HG03064 (cell line): ENCODE measurements around the gene CCDC6.
"Not testable (repeated sequence)": the region's sequence is repeated elsewhere in the genome, so short reads cannot be mapped to it uniquely, and the experiment has no call there.

ENCODE experiments used
- ATAC-seq: cut with Tn5 transposase; IDR thresholded peaks from one replicate; pipeline ENCODE4 v1.9.1; 2021; ENCODE audit warnings: low read depth; ENCODE audit not compliant: unreplicated experiment

Gene CCDC6

GRCh38 chr10:59779756-59780533 is 126.4 kb downstream of the CCDC6 start:
- ATAC-seq: no peak

- ATAC-seq: no peak
These were observed 131.9 kb downstream of the CCDC6 start for GRCh38 chr10:59774451-59774850.

- ATAC-seq: no peak
These were observed 133.3 kb downstream of the CCDC6 start for GRCh38 chr10:59773088-59773487.

GRCh38 chr10:59771162-59771807 is 135.1 kb downstream of the CCDC6 start:
- no peak for ATAC-seq

GRCh38 chr10:59770689-59771088 is 135.7 kb downstream of the CCDC6 start:
- ATAC-seq: no peak

- ATAC-seq: no peak
These were observed 143.9 kb downstream of the CCDC6 start for GRCh38 chr10:59762505-59762904.

GRCh38 chr10:59757966-59758365 is 148.4 kb downstream of the CCDC6 start:
- ATAC-seq: no peak

GRCh38 chr10:59754951-59755350 is 151.4 kb downstream of the CCDC6 start:
- no peak for ATAC-seq

GRCh38 chr10:59753267-59753666 is 153.1 kb downstream of the CCDC6 start, which contains the start of gene MRLN:
Gene MRLN (minus strand): TSS chr10:59753455.
- no peak for ATAC-seq

GRCh38 chr10:59752278-59752940 is 153.9 kb downstream of the CCDC6 start:
- no peak for ATAC-seq

- no peak for ATAC-seq
These were observed 156.0 kb downstream of the CCDC6 start for GRCh38 chr10:59750155-59750945.

GRCh38 chr10:59748834-59749233 is 157.5 kb downstream of the CCDC6 start:
- ATAC-seq: no peak

- ATAC-seq: no peak
These were observed 161.1 kb downstream of the CCDC6 start for GRCh38 chr10:59745163-59745650.

GRCh38 chr10:59744762-59745161 is 161.6 kb downstream of the CCDC6 start:
- ATAC-seq: not testable (repeated sequence)

- ATAC-seq: not testable (repeated sequence)
These were observed 162.2 kb downstream of the CCDC6 start for GRCh38 chr10:59744156-59744555.

- ATAC-seq: no peak
These were observed 164.8 kb downstream of the CCDC6 start for GRCh38 chr10:59741583-59741982.

GRCh38 chr10:59741048-59741447 is 165.3 kb downstream of the CCDC6 start:
- ATAC-seq: no peak
